Measurements from ENCODE around the gene SORCS2.

DNA sequence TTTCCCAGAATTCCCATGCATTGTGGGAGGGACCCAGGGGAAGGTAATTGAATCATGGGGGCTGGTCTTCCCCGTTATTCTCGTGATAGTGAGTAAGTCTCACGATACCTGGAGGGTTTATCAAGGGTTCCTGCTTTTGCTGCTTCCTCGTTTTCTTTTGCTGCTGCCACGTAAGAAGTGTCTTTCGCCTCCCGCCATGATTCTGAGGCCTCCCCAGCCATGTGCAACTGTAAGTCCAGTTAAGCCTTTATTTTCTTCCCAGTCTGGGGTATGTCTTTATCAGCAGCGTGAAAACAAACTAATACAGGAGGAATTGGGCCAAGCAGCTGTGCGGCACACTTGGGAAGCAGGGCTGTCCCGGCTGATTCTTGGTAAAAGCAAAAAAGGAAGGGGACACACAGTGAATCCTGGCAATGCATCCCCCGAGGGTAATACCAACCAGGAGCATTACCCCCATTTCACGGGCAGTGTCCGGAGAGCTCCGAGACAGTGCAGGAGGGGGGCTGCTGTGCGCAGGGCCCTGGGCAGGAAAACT is 561.7 kb downstream of the SORCS2 start:
- TF ChIP-seq, protein P1, sequence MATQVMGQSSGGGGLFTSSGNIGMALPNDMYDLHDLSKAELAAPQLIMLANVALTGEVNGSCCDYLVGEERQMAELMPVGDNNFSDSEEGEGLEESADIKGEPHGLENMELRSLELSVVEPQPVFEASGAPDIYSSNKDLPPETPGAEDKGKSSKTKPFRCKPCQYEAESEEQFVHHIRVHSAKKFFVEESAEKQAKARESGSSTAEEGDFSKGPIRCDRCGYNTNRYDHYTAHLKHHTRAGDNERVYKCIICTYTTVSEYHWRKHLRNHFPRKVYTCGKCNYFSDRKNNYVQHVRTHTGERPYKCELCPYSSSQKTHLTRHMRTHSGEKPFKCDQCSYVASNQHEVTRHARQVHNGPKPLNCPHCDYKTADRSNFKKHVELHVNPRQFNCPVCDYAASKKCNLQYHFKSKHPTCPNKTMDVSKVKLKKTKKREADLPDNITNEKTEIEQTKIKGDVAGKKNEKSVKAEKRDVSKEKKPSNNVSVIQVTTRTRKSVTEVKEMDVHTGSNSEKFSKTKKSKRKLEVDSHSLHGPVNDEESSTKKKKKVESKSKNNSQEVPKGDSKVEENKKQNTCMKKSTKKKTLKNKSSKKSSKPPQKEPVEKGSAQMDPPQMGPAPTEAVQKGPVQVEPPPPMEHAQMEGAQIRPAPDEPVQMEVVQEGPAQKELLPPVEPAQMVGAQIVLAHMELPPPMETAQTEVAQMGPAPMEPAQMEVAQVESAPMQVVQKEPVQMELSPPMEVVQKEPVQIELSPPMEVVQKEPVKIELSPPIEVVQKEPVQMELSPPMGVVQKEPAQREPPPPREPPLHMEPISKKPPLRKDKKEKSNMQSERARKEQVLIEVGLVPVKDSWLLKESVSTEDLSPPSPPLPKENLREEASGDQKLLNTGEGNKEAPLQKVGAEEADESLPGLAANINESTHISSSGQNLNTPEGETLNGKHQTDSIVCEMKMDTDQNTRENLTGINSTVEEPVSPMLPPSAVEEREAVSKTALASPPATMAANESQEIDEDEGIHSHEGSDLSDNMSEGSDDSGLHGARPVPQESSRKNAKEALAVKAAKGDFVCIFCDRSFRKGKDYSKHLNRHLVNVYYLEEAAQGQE (IDR thresholded peaks at IDR 0.05; ENCODE audit: insufficient read depth in 1 of 2, low read depth in 2 of 2, low read length in 2 of 2), result no peak
- TF ChIP-seq FOXP2 (optimal IDR thresholded peaks at IDR 0.05; ENCODE audit: borderline replicate concordance, extremely low read depth, extremely low read length, insufficient read depth), result no peak

Measured in PFSK-1 (cell line).